HG02840 (cell line): Measurements from ENCODE around the gene LRSAM1.

ENCODE experiments used
- ATAC-seq: cut with Tn5 transposase; IDR thresholded peaks from one replicate; pipeline ENCODE4 v1.9.1; 2021; ENCODE audit warnings: mild to moderate bottlenecking, moderate library complexity, moderate number of reproducible peaks; ENCODE audit not compliant: unreplicated experiment, low FRiP score

LRSAM1 gene

GRCh38 chr9:127529671-127530070, 78.4 kb downstream of the LRSAM1 start:
- ATAC-seq, result no peak

DNA sequence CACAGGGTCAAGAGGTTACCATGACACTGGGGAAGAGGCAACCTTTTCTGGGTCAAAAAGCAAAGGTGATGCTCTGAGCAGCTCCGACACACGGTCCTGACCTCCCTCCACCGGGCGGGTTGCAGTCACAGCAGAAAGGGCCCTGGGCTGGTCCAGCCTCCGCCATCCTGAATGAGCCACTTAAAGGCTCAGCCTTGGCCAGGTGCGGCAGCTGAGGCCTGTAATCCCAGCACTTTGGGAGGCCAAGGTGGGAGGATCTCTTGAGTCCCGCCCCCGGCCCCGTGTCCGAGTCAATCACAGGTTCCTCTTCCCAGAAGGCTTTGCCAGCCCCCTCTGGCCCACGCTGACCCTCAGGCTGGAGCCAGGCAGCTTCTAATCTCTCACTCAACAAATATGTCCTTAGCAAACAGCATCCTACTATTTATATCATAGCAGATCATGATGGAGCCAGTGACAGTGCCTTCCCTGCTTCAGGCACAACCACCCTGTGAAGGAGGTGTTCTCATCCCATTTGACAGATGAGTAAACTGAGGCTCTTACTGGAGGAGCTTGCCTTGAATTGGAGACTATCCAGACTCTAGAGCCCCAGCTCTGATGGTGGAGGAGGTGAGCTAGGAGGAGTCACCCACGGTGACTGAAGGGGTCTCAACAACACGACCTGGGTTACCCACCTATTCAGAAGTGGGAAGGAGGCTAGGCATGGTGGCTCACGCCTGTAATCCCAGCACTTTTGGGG, 79.1 kb downstream of the LRSAM1 start:
- no peak for ATAC-seq

- ATAC-seq, result no peak
These were observed 80.4 kb downstream of the LRSAM1 start for GRCh38 chr9:127531676-127532075.

- no peak for ATAC-seq
These were observed 83.1 kb downstream of the LRSAM1 start for GRCh38 chr9:127534250-127534906.

DNA sequence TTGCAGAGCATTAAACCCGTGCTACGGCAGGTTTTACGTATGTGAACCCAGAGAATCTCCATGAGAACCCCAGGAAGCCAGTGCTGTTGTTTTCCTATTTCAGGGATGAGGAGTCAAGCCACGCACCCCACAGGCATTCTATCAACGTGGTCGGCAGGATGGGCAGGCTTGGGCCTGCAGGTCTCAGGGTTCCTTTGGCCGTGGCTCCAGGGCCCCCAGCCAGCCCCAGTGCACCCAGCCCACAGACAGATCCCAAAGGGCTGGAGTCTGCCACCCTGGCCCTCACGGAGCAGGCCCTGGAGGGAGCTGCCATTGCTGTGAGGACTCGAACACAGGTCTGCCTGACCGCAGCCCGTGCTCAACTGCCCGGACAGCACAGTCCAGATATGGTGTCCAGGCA, 83.6 kb downstream of the LRSAM1 start:
- no peak for ATAC-seq

- ATAC-seq, result no peak
These were observed 84.1 kb downstream of the LRSAM1 start for GRCh38 chr9:127535396-127535795.

DNA sequence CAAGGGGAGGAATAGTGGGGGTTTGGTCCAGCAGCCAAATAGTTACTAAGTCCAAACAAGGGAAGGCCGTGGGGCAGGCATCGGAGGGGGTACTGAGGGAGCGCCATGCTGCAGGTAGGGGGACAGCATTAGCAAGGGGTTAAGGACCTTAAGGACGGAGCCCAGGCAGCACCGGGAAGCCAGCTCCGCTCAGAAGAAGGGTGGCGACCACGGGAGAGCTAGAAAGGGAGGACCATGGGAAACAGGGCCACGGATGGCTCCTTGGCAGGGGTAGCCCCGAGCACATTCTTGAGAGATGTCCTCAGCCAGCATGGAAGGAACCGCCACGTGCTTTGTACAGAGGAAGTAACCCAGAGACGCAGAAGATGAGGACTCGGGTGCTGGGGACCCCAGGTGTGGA, 84.5 kb downstream of the LRSAM1 start:
- no peak for ATAC-seq

DNA sequence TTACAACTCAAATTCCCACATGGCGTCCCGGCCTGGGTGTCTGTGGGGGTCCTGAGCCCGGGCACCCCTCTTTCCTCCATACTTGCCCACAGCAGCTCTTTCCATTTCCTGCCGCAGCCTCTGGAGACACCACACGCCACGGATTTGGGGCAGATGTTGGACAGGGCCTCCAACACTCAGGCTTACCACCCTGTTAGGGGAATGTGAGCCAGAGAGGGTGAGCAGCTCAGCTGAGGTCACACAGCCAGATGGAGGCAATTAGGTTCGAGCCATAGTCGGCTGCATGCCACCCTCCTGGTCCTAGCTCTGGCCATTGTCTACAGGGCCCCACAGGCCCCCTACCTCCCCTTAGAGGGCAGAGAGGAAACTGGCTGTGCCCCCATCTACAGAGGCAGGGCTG, 85.2 kb downstream of the LRSAM1 start:
- no peak for ATAC-seq

GRCh38 chr9:127537014-127537413, 85.7 kb downstream of the LRSAM1 start:
- no peak for ATAC-seq

GRCh38 chr9:127537792-127538191, 86.5 kb downstream of the LRSAM1 start:
- no peak for ATAC-seq

DNA sequence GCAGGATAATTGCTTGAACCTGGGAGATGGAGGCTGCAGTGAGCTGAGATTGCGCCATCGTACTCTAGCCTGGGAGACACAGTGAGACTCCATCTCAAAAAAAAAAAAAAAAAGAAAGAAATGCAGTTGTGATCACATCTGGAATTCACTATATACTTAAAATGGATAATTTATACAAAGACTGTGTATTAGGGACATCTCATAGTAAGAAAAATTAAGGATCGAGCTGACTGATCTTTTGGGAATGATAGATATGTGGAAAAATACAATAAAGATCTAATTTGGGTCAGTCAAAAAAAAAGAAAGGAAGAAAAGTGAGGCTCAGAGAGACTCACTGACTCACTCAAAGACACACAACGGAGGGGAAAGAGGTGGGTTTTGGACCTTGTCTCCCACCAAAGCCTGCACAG, 87.5 kb downstream of the LRSAM1 start:
- no peak for ATAC-seq

GRCh38 chr9:127539259-127539981, 88.1 kb downstream of the LRSAM1 start:
- ATAC-seq, result no peak

GRCh38 chr9:127539982-127540663, 88.8 kb downstream of the LRSAM1 start:
- no peak for ATAC-seq

GRCh38 chr9:127540664-127541041, 89.3 kb downstream of the LRSAM1 start:
- ATAC-seq, result no peak

DNA sequence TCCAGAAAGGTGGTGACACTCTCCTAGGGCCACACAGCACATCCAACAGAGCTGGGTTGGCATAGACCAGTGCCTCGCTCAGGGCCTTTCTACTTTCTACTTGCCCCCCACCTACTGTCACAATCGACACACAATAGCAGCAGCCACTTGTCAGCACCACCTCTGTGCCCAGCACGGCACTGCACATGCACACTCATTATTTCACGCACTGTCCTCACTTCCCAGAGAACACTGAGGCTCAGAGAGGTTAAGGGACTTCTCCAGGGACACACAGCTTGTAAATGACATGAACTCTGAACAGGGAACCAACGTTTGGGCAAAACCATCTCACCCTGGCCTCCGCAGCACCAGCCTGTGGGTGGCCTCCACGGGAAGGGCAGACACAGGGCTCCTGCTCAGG, 89.9 kb downstream of the LRSAM1 start:
- no peak for ATAC-seq

- ATAC-seq, result no peak
These were observed 90.6 kb downstream of the LRSAM1 start for GRCh38 chr9:127541865-127542264.

GRCh38 chr9:127543221-127543620, 91.9 kb downstream of the LRSAM1 start:
- ATAC-seq, result no peak

- no peak for ATAC-seq
These were observed 92.7 kb downstream of the LRSAM1 start for GRCh38 chr9:127543973-127544533.

DNA sequence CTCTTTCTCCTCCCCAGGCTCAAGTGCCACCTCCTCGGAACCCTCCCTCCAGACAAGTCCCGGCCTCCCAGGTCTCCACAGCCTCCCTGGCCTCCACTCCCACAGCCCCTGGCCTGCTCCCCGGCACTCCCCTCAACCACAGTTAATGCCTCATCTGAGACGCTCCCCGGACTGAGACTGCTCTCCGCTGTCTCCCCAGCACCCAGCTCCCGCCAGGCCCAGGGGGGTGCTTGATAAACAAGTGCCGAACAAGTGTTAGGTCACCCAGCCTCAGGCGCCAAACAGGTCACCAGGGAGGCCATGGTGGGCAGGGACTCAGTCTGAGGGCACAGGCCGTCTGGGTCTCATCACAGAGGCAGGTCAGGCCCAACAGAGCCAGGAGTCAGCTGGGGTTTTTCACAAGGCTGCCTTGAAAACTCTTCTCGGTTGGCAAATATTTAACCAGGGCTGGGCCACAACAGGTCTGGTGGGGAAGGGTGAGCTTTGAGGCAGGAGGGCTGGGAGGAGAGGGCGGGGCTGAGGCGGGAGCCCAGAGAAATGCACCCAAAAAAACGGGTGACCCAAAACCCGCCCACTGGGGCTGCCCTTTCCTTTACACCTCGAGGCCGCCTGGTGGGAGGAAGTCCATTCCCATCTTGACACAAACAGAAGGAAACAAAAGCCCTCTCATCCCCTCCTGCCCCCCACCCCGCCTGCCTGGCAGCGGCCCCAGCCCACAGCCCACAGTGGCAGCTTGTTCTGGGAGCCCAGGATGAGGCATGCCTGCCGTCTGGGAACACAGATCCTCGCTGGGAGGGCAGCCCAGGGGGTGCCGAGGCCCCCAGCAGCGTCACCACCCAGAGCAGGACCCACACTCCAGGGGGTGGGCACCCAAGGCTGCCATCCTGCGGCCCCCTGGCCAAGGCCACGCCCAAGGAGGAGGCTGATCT, 94.2 kb downstream of the LRSAM1 start:
- ATAC-seq, result no peak
